SK-N-SH (cell line): ENCODE measurements around the gene ANKRD39. TPM values are rescaled to one million over a fixed set of nuclear protein-coding genes. Genes with fewer than 3 reads are reported as not detected.

Source experiments
- CTCF ChIA-PET: fragments of 300-600, 350-600 bp; formaldehyde crosslinking; extraction: SDS; loops from one replicate; lab custom pipeline; 2021; lab: Yijun Ruan, JAX
- POLR2A ChIA-PET: fragments of 350-600 bp; sonication (Branson Sonifier 250); formaldehyde crosslinking; extraction: SDS; loops from one replicate; lab custom pipeline; 2020; ENCODE audit warnings: antibody characterized with exemption, inconsistent platforms; lab: Yijun Ruan, JAX
- DNase-seq: peaks from one replicate; pipeline ENCODE4 v3.0.0; 2012
- H2AFZ ChIP-seq: fragments of 200-600 bp; sonication (generic); 2 replicates; pipeline ENCODE4 v1.8.1; 2016; ENCODE audit warnings: antibody characterized with exemption, mild to moderate bottlenecking, low read depth
- H3F3A ChIP-seq: fragments of 200-600 bp; sonication (generic); replicated peaks from 2 replicates; pipeline ENCODE3; 2016; ENCODE audit warnings: antibody characterized with exemption, mild to moderate bottlenecking; ENCODE audit not compliant: insufficient read depth
- H3K27ac ChIP-seq, 2 experiments: fragments of 200-500 bp in 1 of 2; fragments of 200-600 bp in 1 of 2; sonication (Bioruptor generic) in 1 of 2; sonication (generic), shearing (Covaris generic) in 1 of 2; 2 replicates each; pipeline versions ENCODE4 v1.5.1 to v1.6.1; 2014 to 2016; ENCODE audit warnings: low read depth in 2 of 2, inconsistent platforms in 1 of 2, low read length in 1 of 2, mild to moderate bottlenecking in 1 of 2, mixed read lengths in 1 of 2
- H3K27me3 ChIP-seq: fragments of 200-600 bp; sonication (generic), shearing (Covaris generic); 2 replicates; pipeline ENCODE4 v1.6.1; 2016; ENCODE audit warnings: mixed run types; ENCODE audit not compliant: insufficient read depth
- H3K36me3 ChIP-seq, 2 experiments: fragments of 200-500 bp in 1 of 2; fragments of 200-600 bp in 1 of 2; sonication (Bioruptor generic) in 1 of 2; sonication (generic) in 1 of 2; replicated peaks in 1 of 2; 2 replicates each; pipeline versions ENCODE3 to v1.5.1; 2014 to 2016; ENCODE audit warnings: low read length in 1 of 2, mild to moderate bottlenecking in 1 of 2; ENCODE audit not compliant: insufficient read depth in 2 of 2, control insufficient read depth in 1 of 2
- H3K4me1 ChIP-seq, 2 experiments: fragments of 200-500 bp in 1 of 2; fragments of 200-600 bp in 1 of 2; sonication (Bioruptor generic) in 1 of 2; sonication (generic), shearing (Covaris generic) in 1 of 2; 2 replicates each; pipeline versions ENCODE4 v1.5.1 to v1.6.1; 2014 to 2016; ENCODE audit warnings: low read depth in 1 of 2, low read length in 1 of 2, mixed run types in 1 of 2; ENCODE audit not compliant: insufficient read depth in 2 of 2, control insufficient read depth in 1 of 2
- H3K4me2 ChIP-seq: fragments of 200-600 bp; sonication (generic), shearing (Covaris generic); 2 replicates; pipeline ENCODE4 v1.6.1; 2017; ENCODE audit warnings: mixed run types
- H3K4me3 ChIP-seq, 2 experiments: fragments of 200-500 bp in 1 of 2; fragments of 200-600 bp in 1 of 2; sonication (Bioruptor generic) in 1 of 2; sonication (generic), shearing (Covaris generic) in 1 of 2; 2 replicates each; pipeline versions ENCODE4 v1.5.1 to v1.8.1; 2014 to 2016; ENCODE audit warnings: low read depth in 2 of 2, inconsistent platforms in 1 of 2, low read length in 1 of 2, mild to moderate bottlenecking in 1 of 2, mixed read lengths in 1 of 2, moderate library complexity in 1 of 2
- H3K79me2 ChIP-seq: fragments of 200-600 bp; sonication (generic); 2 replicates; pipeline ENCODE4 v1.8.1; 2017; ENCODE audit warnings: mild to moderate bottlenecking; ENCODE audit not compliant: insufficient read depth
- H3K9ac ChIP-seq: fragments of 200-600 bp; sonication (generic); 2 replicates; pipeline ENCODE4 v1.6.1; 2017; ENCODE audit warnings: mixed run types
- H3K9me2 ChIP-seq: fragments of 200-600 bp; sonication (generic); 2 replicates; pipeline ENCODE4 v1.6.1; 2017; ENCODE audit warnings: mixed run types
- H3K9me3 ChIP-seq: fragments of 200-600 bp; sonication (generic); 2 replicates; pipeline ENCODE4 v1.6.1; 2017; ENCODE audit warnings: mixed run types, mild to moderate bottlenecking, moderate library complexity
- H4K20me1 ChIP-seq: fragments of 200-600 bp; sonication (generic); 2 replicates; pipeline ENCODE4 v1.6.1; 2017; ENCODE audit warnings: mild to moderate bottlenecking, mixed run types; ENCODE audit not compliant: insufficient read depth
- CHD2 ChIP-seq: fragments of 150-350 bp; IDR thresholded peaks from 2 replicates; pipeline ENCODE4 v1.6.1; 2018; ENCODE audit warnings: low read length; ENCODE audit not compliant: partially characterized antibody
- ELF1 ChIP-seq: IDR thresholded peaks from 2 replicates; pipeline ENCODE4 v1.4.0; 2012
- EP300 ChIP-seq, 2 experiments: IDR thresholded peaks; 2 replicates each; pipeline versions ENCODE4 v1.4.0 to v1.6.1; 2012; ENCODE audit warnings: borderline replicate concordance in 1 of 2, low read depth in 1 of 2, low read length in 1 of 2
- EZH2phosphoT487 ChIP-seq: fragments of 200-600 bp; sonication (generic); IDR thresholded peaks from 2 replicates; pipeline ENCODE4 v1.6.1; 2017; ENCODE audit warnings: low read depth, mixed run types, mild to moderate bottlenecking, antibody characterized with exemption, moderate library complexity, borderline replicate concordance
- FOSL2 ChIP-seq: IDR thresholded peaks from 2 replicates; pipeline ENCODE4 v1.4.0; 2012; ENCODE audit warnings: low read depth, mild to moderate bottlenecking, moderate library complexity, borderline replicate concordance
- FOXJ3 ChIP-seq: sonication (generic); formaldehyde crosslinking; IDR thresholded peaks from 2 replicates; pipeline ENCODE4 v1.5.1; 2020; ENCODE audit warnings: mild to moderate bottlenecking, missing genetic modification reagents
- GABPA ChIP-seq: IDR thresholded peaks from 2 replicates; pipeline ENCODE4 v1.4.0; 2012; ENCODE audit warnings: low read depth, mild to moderate bottlenecking
- IRF3 ChIP-seq: fragments of 150-350 bp; IDR thresholded peaks from 2 replicates; pipeline ENCODE4 v1.6.1; 2016; ENCODE audit warnings: mild to moderate bottlenecking, low read depth, low read length
- JUND ChIP-seq: IDR thresholded peaks from 2 replicates; pipeline ENCODE4 v1.4.0; 2012
- PBX3 ChIP-seq: IDR thresholded peaks from 2 replicates; pipeline ENCODE4; 2012
- POLR2AphosphoS5 ChIP-seq: IDR thresholded peaks from 2 replicates; pipeline ENCODE4 v1.6.1; 2012; ENCODE audit warnings: low read depth, low read length
- RAD21 ChIP-seq: IDR thresholded peaks from 2 replicates; pipeline ENCODE4 v1.6.1; 2012; ENCODE audit warnings: mild to moderate bottlenecking, low read length
- RCOR1 ChIP-seq: fragments of 150-350 bp; IDR thresholded peaks from 2 replicates; pipeline ENCODE4 v1.6.1; 2017; ENCODE audit warnings: antibody characterized with exemption, low read length
- REST ChIP-seq: IDR thresholded peaks from 2 replicates; pipeline ENCODE4 v1.6.1; 2012; ENCODE audit warnings: mild to moderate bottlenecking, low read depth, low read length, moderate library complexity
- RFX5 ChIP-seq: IDR thresholded peaks from 2 replicates; pipeline ENCODE4 v1.6.1; 2012; ENCODE audit warnings: mild to moderate bottlenecking, improper control_type of control experiment, low read length
- RXRA ChIP-seq: IDR thresholded peaks from 2 replicates; pipeline ENCODE4 v1.4.0; 2012; ENCODE audit warnings: low read depth, mild to moderate bottlenecking, borderline replicate concordance
- SIN3A ChIP-seq: IDR thresholded peaks from 2 replicates; pipeline ENCODE4 v1.6.1; 2012; ENCODE audit warnings: low read depth, mild to moderate bottlenecking, low read length, moderate library complexity, borderline replicate concordance
- SMC3 ChIP-seq: IDR thresholded peaks from 2 replicates; pipeline ENCODE4 v1.6.1; 2012; ENCODE audit warnings: low read depth, low read length, improper control_type of control experiment
- TAF1 ChIP-seq: IDR thresholded peaks from 2 replicates; pipeline ENCODE4 v1.6.1; 2012; ENCODE audit warnings: low read depth, mild to moderate bottlenecking, low read length, moderate library complexity, borderline replicate concordance
- TEAD4 ChIP-seq: IDR thresholded peaks from 2 replicates; pipeline ENCODE4 v1.4.0; 2012; ENCODE audit warnings: mild to moderate bottlenecking, borderline replicate concordance; ENCODE audit not compliant: insufficient read depth
- USF1 ChIP-seq: IDR thresholded peaks from 2 replicates; pipeline ENCODE4 v1.4.0; 2012; ENCODE audit warnings: low read depth, borderline replicate concordance
- WGBS: methylation state at CpG from one replicate; pipeline ENCODE4 v1.1.6; 2017; ENCODE audit warnings: low lambda C conversion rate; 5-methylcytosine and 5-hydroxymethylcytosine counted together
- polyA plus RNA-seq, 3 experiments: library from polyadenylated mRNA; depleted of rRNA; stranded (reverse); fragments of >200 nt; gene quantifications; 2 replicates each; pipeline ENCODE4 v1.2.3, GENCODE V29; 2012

Gene ANKRD39
- polyA plus RNA-seq, 1 of the 3 experiments (the other 2 are of a cell fraction), result 11.8 TPM

DNA sequence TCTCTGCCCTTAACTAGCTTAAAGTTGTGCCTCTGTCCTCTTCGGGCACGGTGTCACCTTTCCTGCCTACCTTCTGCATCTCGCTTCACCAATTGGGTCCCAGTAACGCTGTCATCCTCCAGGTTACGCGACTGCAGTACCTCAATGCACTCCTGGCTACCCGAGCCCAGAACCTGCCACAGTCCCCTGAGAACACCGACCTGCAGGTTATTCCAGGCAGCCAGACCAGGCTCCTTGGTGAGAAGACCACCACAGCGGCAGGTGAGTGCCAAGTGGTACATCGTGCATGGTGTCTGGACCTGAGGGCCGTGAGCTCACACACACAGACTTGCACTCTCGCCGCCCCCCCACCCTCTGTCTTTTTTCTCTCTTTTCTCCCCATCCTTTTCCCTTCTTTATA, 28.9 kb downstream of the ANKRD39 start:
- POLR2A ChIA-PET, result no interaction called here

GRCh38 chr2:96828436-96828835, 29.4 kb downstream of the ANKRD39 start:
- peaks cover 0 to 3% of the 10 kb centered on the region in 2 experiments; a peak in 1 of 4 replicates for H3K4me1 ChIP-seq
- H3K27me3 ChIP-seq, result no peaks in the 10 kb centered on the region
- ChIA-PET POLR2A (no interaction called here), CTCF (interaction anchor here (1.6 kb wide), 1 partner anchor 21 kb away, joined by 5 read pairs; no protein-coding TSS in a partner anchor)
- H3K79me2 ChIP-seq, result no peaks in the 10 kb centered on the region
- H4K20me1 ChIP-seq, result 0 out of 2 replicates have a peak, but pooled peaks cover 7% of the 10 kb centered on the region
- no peaks in the 10 kb centered on the region for H3K9me3 ChIP-seq
- H3K27ac ChIP-seq, result no peak overlapping the region
- no peak overlapping the region for H3K9ac ChIP-seq
- H3K36me3 ChIP-seq, result peaks cover 8 to 53% of the 10 kb centered on the region in 2 experiments
- no peak overlapping the region for H3K4me2 ChIP-seq
- no peak overlapping the region for H3K4me3 ChIP-seq
- no peak for DNase-seq
- H3K9me2 ChIP-seq, result no peaks in the 10 kb centered on the region
- H3F3A ChIP-seq, result peaks cover 7% of the 10 kb centered on the region
- WGBS, result 97% methylated on average over 14 of the region's 14 CpGs
- no peak overlapping the region for H2AFZ ChIP-seq
- no peak for TF ChIP-seq RFX5
- TF ChIP-seq FOXJ3 (CRISPR knock-in tag), result no peak
- no peak for TF ChIP-seq RCOR1
- TF ChIP-seq RAD21, result no peak
- no peak for TF ChIP-seq EP300 (IDR thresholded peaks at IDR 0.05; ENCODE audit: borderline replicate concordance in 1 of 2, low read depth in 1 of 2, low read length in 1 of 2)
- TF ChIP-seq POLR2AphosphoS5, result no peak
- no peak for TF ChIP-seq EZH2phosphoT487
- no peak for TF ChIP-seq REST
- no peak for TF ChIP-seq USF1
- TF ChIP-seq CHD2, result no peak
- TF ChIP-seq SIN3A, result no peak
- no peak for TF ChIP-seq IRF3
- TF ChIP-seq PBX3, result no peak
- TF ChIP-seq ELF1, result no peak

More for the DNA sequence above, 28.9 kb downstream of the ANKRD39 start:
- no peak overlapping the region for H3K4me3 ChIP-seq
- H3K27me3 ChIP-seq, result no peaks in the 10 kb centered on the region
- no peak overlapping the region for H3K27ac ChIP-seq
- peaks cover 8 to 54% of the 10 kb centered on the region in 2 experiments for H3K36me3 ChIP-seq
- no peak overlapping the region for H3K9ac ChIP-seq
- no peaks in the 10 kb centered on the region; a peak in 1 of 4 replicates for H3K4me1 ChIP-seq
- CTCF ChIA-PET, result interaction anchor here (0.7 kb wide), 1 partner anchor 285 kb away, joined by 3 read pairs; the partner anchor contains the start of gene ANKRD36
- H4K20me1 ChIP-seq, result 0 out of 2 replicates have a peak, but pooled peaks cover 7% of the 10 kb centered on the region
- no peak for DNase-seq
- 97% methylated on average over 12 of the region's 13 CpGs for WGBS
- H3K9me3 ChIP-seq, result no peaks in the 10 kb centered on the region
- no peaks in the 10 kb centered on the region for H3K9me2 ChIP-seq
- no peak overlapping the region for H3K4me2 ChIP-seq
- TF ChIP-seq TAF1 (no peak), FOSL2 (no peak), POLR2AphosphoS5 (no peak), USF1 (no peak), RXRA (no peak), TEAD4 (no peak), EP300 (IDR thresholded peaks at IDR 0.05; ENCODE audit: borderline replicate concordance in 1 of 2, low read depth in 1 of 2, low read length in 1 of 2) (no peak), RCOR1 (no peak), FOXJ3 (CRISPR knock-in tag) (no peak), RAD21 (no peak), JUND (no peak), GABPA (no peak), SMC3 (no peak)
- TF ChIP-seq, all 33 proteins: peak for 0
- Histone ChIP-seq H3K79me2 (no peaks in the 10 kb centered on the region), H3F3A (peaks cover 7% of the 10 kb centered on the region), H2AFZ (no peak overlapping the region)
